Hematopoietic multipotent progenitor cell treated with erythropoietin and hydrocortisone succinate and interleukin-3 and kit ligand, for 8 days (in vitro differentiated cells): ENCODE results near the gene SCGB1C2.

Experiments
- DNase-seq: peaks from one replicate; pipeline ENCODE4 v3.0.0-alpha.2; 2015

Gene SCGB1C2

DNA sequence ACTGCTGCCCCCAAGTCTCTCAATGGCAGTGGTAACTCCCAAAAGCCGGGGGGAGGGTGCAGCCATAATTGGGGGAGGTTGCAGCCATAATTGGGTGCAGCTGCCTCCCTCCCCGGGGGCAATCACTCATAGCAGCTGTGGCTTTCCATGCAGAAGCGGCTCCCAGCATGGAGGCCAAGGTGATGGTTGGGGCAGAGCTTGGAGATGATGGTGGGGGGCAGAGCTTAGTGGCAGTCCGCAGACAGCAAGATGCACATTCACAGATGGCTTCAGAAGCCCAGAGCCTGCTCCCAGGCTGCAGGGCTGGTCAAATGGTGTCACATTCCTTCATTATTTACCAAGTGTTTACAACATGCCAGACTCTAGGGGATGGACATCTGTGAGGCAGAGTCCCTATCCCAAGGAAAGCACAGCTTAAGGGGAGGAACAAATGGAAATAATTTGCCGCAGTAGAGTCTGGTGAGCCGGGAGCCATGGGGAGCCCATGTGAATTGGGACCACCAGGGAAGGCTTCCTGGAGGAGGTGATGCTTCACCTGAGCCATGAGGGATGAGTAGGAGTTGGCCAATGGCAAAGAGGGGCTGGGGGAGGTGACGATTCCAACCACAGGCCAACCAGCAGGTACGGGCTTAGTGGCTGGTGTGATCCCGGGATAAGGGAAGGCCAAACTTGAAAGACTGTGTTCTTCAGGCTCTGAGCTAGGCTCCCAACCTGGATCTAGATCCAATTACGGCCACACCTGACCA is 36.0 kb downstream of the SCGB1C2 start:
- no peak for DNase-seq

DNA sequence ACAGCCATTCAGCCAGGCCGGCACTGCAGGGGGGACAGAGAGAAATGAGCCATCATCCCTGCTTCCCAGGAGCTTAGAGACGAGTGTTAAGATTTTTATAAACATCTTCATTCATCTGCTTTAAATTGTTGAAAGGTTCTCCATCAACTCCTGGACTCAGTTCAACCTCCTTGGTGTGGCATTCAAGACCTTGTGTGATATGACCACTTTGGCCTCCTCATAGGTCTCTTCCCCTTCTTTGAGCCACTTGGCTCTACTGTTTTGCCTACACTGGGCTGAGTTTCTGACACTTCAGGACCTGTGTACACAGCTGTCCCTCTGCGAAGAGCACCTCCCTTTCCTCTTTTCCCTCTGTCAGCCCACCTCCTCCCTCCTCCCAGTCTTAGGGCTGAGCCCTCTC is 39.8 kb downstream of the SCGB1C2 start:
- no peak for DNase-seq

- DNase-seq = no peak
These were observed 40.4 kb downstream of the SCGB1C2 start for GRCh38 chr17:177762-178161.

- no peak for DNase-seq
These were observed 41.1 kb downstream of the SCGB1C2 start for GRCh38 chr17:178292-179065.

GRCh38 chr17:179066-179432 is 41.7 kb downstream of the SCGB1C2 start:
- DNase-seq = peak; percentile 68

DNA sequence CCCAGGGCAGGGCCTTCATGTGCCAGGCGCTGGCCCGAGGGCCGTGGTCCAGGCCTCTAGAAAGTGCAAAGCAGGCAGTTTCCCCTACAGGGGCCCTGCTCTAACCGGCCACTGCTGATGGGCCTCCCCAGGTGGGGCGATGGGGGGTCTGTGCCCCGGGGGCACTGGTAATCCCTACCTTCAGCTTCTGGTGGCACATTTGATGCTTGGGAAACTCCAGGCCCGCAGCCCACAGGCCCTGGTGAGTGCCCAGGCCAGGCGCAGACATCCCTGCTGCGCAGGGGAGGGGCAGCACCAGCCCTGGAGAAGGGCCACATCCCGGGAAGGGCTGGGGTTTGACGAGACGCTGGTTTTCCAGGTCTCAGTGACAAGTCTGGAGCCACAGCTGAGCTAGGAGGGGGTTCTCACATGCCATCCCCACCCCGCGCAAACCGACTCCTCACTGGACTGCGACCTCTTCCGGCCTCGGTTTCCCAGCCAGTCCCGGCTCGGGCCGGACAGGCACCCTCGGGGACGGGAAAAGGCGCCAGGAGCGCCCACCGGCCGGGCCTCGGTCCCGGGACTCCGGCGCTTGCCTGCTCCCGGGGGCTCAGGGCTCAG is 42.5 kb downstream of the SCGB1C2 start:
- DNase-seq = no peak

DNA sequence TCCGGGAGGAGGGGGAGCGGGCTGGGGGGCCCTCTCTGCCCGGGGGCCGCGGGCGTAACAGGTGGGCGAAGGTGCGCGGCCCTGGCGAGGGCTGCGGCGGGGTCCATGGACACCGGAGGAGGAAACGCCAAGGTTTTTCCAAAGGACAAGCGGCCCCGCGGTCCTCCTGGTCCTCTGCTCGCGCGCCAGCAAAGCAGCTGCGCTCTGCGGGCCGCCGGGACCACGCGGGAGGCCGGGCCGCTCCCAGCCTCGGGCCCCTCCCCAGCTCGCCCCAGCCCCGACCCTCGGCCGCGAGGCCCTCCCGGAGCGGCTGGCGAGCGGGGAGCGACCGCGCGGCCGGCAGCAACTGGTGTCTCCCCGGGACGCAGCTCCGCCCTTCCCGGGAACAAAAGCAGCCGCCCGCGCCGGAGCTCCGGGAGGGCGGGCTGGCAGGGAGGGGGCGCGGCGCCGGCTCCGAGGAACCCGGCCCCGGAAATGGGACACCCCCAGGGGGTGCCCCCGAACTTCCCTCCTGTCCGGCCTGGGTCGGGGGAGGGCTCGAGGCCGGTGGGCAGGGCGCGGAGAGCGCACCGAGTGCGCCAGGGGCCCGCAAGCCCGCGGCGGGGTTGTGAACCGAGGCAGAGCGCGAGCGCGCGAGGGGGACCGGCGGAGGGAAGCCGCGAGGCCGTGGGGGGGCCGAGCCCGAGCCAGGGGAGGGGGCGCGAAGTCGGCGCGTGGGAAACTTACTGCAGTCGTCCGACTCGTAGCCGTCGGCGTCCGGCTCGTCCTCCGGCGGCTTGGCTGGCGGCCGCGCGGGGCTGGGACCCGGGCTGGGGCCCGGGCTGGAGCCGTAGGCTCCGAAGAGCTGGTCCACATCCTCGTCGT is 43.2 kb downstream of the SCGB1C2 start:
- no peak for DNase-seq

DNA sequence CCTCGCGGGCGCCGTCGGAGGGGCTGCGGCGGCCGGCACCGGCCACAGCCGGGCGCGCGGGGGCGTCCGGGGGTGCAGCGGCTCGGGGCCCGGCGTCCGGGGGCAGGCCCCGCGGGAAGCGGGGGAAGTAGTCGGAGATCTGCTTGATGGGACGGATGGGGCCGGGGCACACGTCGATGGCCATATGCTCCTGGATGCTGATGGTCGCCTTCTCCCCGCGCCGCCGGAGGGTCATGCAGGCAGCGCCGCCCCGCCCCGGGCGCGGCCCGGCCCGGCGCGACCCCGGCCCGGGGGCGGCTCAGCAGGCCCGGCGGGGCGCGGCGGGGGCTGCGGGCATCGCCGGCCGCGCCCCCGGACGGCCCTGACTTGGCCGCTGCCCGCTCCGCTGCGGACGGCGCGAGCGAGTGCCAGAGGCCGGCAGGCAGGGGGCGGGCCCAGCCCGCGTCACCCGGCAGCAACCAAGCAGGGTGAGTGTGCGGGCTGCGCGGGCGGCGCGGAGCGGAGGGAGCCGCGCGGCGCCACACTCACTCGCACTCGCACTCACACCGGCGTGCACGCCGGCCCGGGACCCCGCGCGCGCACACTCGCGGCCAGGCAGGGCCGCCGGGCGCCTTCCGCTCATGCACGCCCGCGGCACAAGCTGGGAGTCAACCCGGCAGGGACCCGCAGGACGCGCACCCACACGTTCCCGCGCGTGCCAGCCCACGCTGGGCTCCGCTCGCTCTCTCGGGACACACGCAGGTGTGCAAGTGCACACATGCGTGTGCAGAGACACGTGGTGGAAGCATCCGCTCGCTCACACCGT is 44.1 kb downstream of the SCGB1C2 start, which contains the start of gene DOC2B:
Gene DOC2B (minus strand): TSS at position 406 of the 805 bp plus-strand sequence. CDS start 171 bp downstream, at position 235.
- DNase-seq = no peak

- no peak for DNase-seq
These were observed 44.8 kb downstream of the SCGB1C2 start for GRCh38 chr17:182050-182751.

DNA sequence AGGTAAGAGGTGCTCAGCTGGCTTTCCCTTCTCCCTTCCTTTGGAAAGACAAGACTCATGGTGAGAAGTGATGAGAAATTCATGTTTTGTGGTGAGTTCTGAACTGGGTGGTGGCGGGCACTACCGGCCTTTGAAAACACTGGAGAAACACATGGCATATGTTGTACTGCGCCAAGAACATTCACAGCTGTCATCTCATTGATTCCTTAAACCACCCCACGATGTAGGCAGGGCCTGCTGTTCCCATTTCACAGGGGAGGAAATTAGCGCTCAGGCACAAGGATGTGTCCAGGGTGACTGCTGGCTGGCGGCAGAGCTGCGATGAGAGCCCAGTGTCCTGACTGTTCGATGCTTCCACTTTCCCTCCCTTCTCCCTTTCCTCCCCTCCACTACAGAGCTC is 45.7 kb downstream of the SCGB1C2 start:
- DNase-seq = no peak

GRCh38 chr17:185445-186138 is 48.2 kb downstream of the SCGB1C2 start:
- DNase-seq = no peak

DNA sequence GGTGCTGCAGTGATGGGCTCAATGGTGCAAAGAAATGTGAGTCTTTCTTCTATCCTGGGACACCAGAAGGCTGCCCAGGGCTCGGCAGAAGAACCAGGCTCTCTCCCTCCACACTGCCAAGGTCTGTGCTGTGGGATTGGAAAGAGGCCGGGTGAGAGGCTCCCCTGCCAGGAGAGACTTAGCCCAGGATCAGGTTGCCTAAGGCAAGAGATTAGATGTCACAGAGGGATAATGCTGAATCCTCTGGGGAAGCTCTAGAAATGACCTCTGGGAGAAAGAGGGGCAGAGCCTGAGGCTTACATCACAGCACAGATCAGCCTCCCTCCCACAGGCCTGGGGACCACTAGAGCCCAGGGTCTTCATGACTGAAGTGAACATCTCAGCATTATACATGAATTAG is 49.8 kb downstream of the SCGB1C2 start:
- no peak for DNase-seq
